ENCODE measurements around the gene ZNHIT6. TPM values are rescaled to one million over a fixed set of nuclear protein-coding genes. Genes with fewer than 3 reads are reported as not detected.

Gene ZNHIT6
- total RNA-seq, 3 donors from 2014 or later = 13.8 to 18.1 (median 15.4) TPM

DNA sequence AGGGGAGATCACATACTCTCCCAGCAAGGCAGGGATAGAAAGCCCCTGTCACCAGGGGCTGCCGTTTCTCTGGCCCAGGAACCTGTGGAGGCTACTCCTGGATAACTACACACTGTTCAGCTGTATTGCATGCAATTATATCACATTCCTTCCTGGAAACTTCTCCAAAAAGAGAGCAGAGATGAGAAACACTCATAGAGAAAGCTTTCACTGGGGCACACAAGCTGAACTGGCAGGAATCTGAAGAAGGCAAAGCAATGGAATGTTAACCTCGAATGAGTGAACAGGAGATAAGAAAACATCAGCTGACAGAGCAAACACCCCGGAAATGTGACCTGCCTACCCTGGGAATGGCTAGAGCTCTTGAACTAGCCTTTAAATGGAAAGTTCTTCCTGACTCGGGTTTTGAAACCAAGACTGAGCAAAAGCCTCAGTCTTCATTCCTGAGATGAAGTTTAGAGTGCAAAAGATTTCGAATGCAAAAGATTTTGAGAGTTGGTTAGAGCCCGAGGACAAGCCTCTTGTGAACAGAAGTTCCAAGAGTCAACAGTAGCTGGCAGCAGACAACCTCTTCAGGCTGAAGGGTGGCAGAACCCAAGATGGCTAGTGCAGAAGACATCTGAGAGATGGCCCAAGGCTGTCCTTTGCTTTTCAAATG, 95.4 kb downstream of the ZNHIT6 start:
- peak overlapping the region; percentile 80 to 82 for H3K27ac ChIP-seq
- no peaks in the 10 kb centered on the region for H3K9me3 ChIP-seq
- no peak for TF ChIP-seq POLR2A (IDR thresholded peaks at IDR 0.05)
- no peak for TF ChIP-seq CTCF (IDR thresholded peaks at IDR 0.05)
- no peak for TF ChIP-seq POLR2AphosphoS5 (IDR thresholded peaks at IDR 0.05)
- no peaks in the 10 kb centered on the region for H3K27me3 ChIP-seq
- H3K36me3 ChIP-seq = no peaks in the 10 kb centered on the region
- no peak for DNase-seq (ENCODE audit: low spot score in 2 of 2)
- peaks cover 6 to 18% of the 10 kb centered on the region in 2 donors for H3K4me1 ChIP-seq
- intact Hi-C loops (cut with DNase I; ENCODE audit: low total_unique reads) = no loop called here
- H3K4me3 ChIP-seq = no peak overlapping the region

DNA sequence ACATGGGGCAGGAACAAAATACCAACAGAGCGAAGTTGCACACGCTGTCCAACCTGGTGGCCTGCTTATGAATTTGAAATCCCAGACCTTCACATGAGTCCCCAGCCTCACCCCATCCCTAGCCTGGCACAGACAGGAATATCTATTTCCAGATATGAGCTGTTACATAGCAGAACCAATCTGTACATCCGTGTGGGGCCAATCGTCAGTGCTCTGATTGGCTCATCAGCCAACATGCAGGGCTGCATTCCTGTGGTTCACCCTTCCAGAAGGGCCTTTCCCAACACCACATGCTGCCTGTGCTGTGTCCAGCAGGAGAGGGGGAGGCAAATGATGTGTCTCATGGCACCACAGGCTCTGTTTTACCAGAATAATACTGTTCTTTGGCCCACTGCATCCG, 96.4 kb downstream of the ZNHIT6 start:
- H3K36me3 ChIP-seq = no peaks in the 10 kb centered on the region

GRCh38 chr1:85611425-85611824, 96.8 kb downstream of the ZNHIT6 start:
- TF ChIP-seq CTCF (IDR thresholded peaks at IDR 0.05) (no peak), POLR2AphosphoS5 (IDR thresholded peaks at IDR 0.05) (no peak), POLR2A (IDR thresholded peaks at IDR 0.05) (no peak)
- no peak for DNase-seq (ENCODE audit: low spot score in 2 of 2)
- Histone ChIP-seq H3K4me3 (peak overlapping the region in 1 of 3 donors; percentile 9), H3K27ac (peak overlapping the region; percentile 80 to 85), H3K4me1 (peaks cover 6 to 22% of the 10 kb centered on the region in 2 donors), H3K27me3 (no peaks in the 10 kb centered on the region), H3K36me3 (no peaks in the 10 kb centered on the region), H3K9me3 (no peaks in the 10 kb centered on the region)
- intact Hi-C loops (cut with DNase I; ENCODE audit: low total_unique reads) = no loop called here

More for the DNA sequence above, 96.4 kb downstream of the ZNHIT6 start:
- TF ChIP-seq POLR2AphosphoS5 (IDR thresholded peaks at IDR 0.05) (peak; percentile 63 to 84 (median 81)), POLR2A (IDR thresholded peaks at IDR 0.05) (no peak), CTCF (IDR thresholded peaks at IDR 0.05) (no peak)
- intact Hi-C loops (cut with DNase I; ENCODE audit: low total_unique reads) = no loop called here
- Histone ChIP-seq H3K4me3 (peak overlapping the region in 1 of 3 donors; percentile 9), H3K9me3 (no peaks in the 10 kb centered on the region), H3K27ac (peak overlapping the region; percentile 80 to 85), H3K27me3 (no peaks in the 10 kb centered on the region), H3K4me1 (peaks cover 6 to 22% of the 10 kb centered on the region in 2 donors)
- DNase-seq (ENCODE audit: low spot score in 2 of 2) = peak; percentile 64 to 85

DNA sequence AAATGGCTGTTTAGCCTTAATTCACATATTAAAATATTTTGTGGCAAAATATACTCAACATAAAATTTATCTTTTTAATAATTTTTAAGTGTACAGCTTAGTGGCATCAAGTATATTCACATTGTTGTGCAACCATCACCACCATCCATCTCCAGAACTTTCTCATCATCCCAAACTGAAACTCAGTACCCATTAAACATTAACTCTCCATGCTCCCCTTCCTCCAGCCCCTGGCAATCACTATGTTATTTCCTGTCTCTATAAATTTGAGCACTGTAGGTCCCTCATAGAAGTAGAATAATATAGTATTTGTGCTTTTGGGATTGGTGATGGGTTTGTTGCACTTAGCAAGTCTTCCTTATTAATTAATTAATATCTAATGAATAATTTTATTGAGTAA, 98.3 kb downstream of the ZNHIT6 start:
- Histone ChIP-seq H3K4me3 (no peak overlapping the region), H3K36me3 (no peaks in the 10 kb centered on the region), H3K27ac (no peak overlapping the region), H3K9me3 (no peaks in the 10 kb centered on the region), H3K4me1 (peaks cover 6 to 22% of the 10 kb centered on the region in 2 donors), H3K27me3 (no peaks in the 10 kb centered on the region)
- intact Hi-C loops (cut with DNase I; ENCODE audit: low total_unique reads) = no loop called here
- DNase-seq (ENCODE audit: low spot score in 2 of 2) = no peak
- TF ChIP-seq POLR2A (IDR thresholded peaks at IDR 0.05) = no peak
- no peak for TF ChIP-seq POLR2AphosphoS5 (IDR thresholded peaks at IDR 0.05)
- TF ChIP-seq CTCF (IDR thresholded peaks at IDR 0.05) = no peak

- H3K9me3 ChIP-seq = no peaks in the 10 kb centered on the region
- DNase-seq (ENCODE audit: low spot score in 2 of 2) = no peak
- no peak overlapping the region for H3K4me3 ChIP-seq
- H3K27me3 ChIP-seq = no peaks in the 10 kb centered on the region
- H3K4me1 ChIP-seq = peaks cover 6 to 22% of the 10 kb centered on the region in 2 donors
- TF ChIP-seq POLR2AphosphoS5 (IDR thresholded peaks at IDR 0.05) = no peak
- TF ChIP-seq POLR2A (IDR thresholded peaks at IDR 0.05) = no peak
- no peak for TF ChIP-seq CTCF (IDR thresholded peaks at IDR 0.05)
- intact Hi-C loops (cut with DNase I; ENCODE audit: low total_unique reads) = no loop called here
- no peak overlapping the region for H3K27ac ChIP-seq
- H3K36me3 ChIP-seq = no peaks in the 10 kb centered on the region
These were observed 99.4 kb downstream of the ZNHIT6 start for GRCh38 chr1:85608851-85609250.

All from breast epithelium (tissue), 4 donors.